Neural crest cell (in vitro differentiated cells): Measurements from ENCODE around the gene UBE2H. TPM values are rescaled to one million over a fixed set of nuclear protein-coding genes. Genes with fewer than 3 reads are reported as not detected.

Experiments used
- DNase-seq: peaks from one replicate; pipeline ENCODE4 v3.0.0; 2021; ENCODE audit warnings: low read depth, mixed read lengths, low spot score
- H3K27ac Mint-ChIP-seq: one replicate; pipeline ENCODE4 v1.8.0; 2021; ENCODE audit warnings: mild to moderate bottlenecking, mixed read lengths; ENCODE audit not compliant: unreplicated experiment
- H3K27me3 Mint-ChIP-seq: 2 replicates; pipeline ENCODE4 v1.8.0; 2021; ENCODE audit warnings: low read depth, mild to moderate bottlenecking, mixed read lengths
- H3K36me3 Mint-ChIP-seq: 2 replicates; pipeline ENCODE4 v1.8.0; 2021; ENCODE audit warnings: low read depth, mild to moderate bottlenecking, mixed read lengths
- H3K4me1 Mint-ChIP-seq: 2 replicates; pipeline ENCODE4 v1.8.0; 2021; ENCODE audit warnings: mixed read lengths
- H3K4me3 Mint-ChIP-seq: one replicate; pipeline ENCODE4 v1.8.0; 2021; ENCODE audit warnings: mild to moderate bottlenecking, mixed read lengths
- H3K9me3 Mint-ChIP-seq: 2 replicates; pipeline ENCODE4 v1.8.0; 2021; ENCODE audit warnings: mixed read lengths
- CTCF ChIP-seq: fragments of 200-600 bp; sonication (generic); conservative IDR thresholded peaks from 2 replicates; pipeline ENCODE4 v1.5.0; 2021; ENCODE audit warnings: antibody characterized with exemption, mild to moderate bottlenecking
- total RNA-seq: library from RNA; stranded (reverse); gene quantifications from 2 replicates; pipeline ENCODE4 v1.2.1, GENCODE V29; 2021

UBE2H gene
- total RNA-seq, 1 donor from 2014 or later, result 43.4 TPM

GRCh38 chr7:129926618-129927017, 26.1 kb downstream of the UBE2H start:
- no peaks in the 10 kb centered on the region for H3K27me3 Mint-ChIP-seq
- no peak for DNase-seq
- H3K4me3 Mint-ChIP-seq, result no peak overlapping the region
- peaks cover 2% of the 10 kb centered on the region for H3K36me3 Mint-ChIP-seq
- no peak overlapping the region for H3K27ac Mint-ChIP-seq
- TF ChIP-seq CTCF, result no peak
- no peaks in the 10 kb centered on the region for H3K9me3 Mint-ChIP-seq
- peaks cover 19% of the 10 kb centered on the region for H3K4me1 Mint-ChIP-seq

GRCh38 chr7:129925416-129926002, 27.3 kb downstream of the UBE2H start:
- Mint-ChIP-seq H3K4me1 (peaks cover 19% of the 10 kb centered on the region), H3K36me3 (peaks cover 2% of the 10 kb centered on the region), H3K27me3 (no peaks in the 10 kb centered on the region), H3K27ac (peak overlapping the region; percentile 64), H3K4me3 (peak overlapping the region; percentile 2), H3K9me3 (no peaks in the 10 kb centered on the region)
- TF ChIP-seq CTCF, result no peak
- DNase-seq, result no peak

- no peak overlapping the region for H3K27ac Mint-ChIP-seq
- H3K4me3 Mint-ChIP-seq, result no peak overlapping the region
- no peaks in the 10 kb centered on the region for H3K27me3 Mint-ChIP-seq
- no peaks in the 10 kb centered on the region for H3K9me3 Mint-ChIP-seq
- DNase-seq, result no peak
- H3K4me1 Mint-ChIP-seq, result peaks cover 21% of the 10 kb centered on the region
- no peak for TF ChIP-seq CTCF
- H3K36me3 Mint-ChIP-seq, result peaks cover 2% of the 10 kb centered on the region
Measured at GRCh38 chr7:129924602-129925001, 28.2 kb downstream of the UBE2H start.

GRCh38 chr7:129923709-129924108, 29.1 kb downstream of the UBE2H start:
- Mint-ChIP-seq H3K4me1 (peaks cover 26% of the 10 kb centered on the region), H3K27ac (no peak overlapping the region), H3K27me3 (no peaks in the 10 kb centered on the region), H3K4me3 (no peak overlapping the region), H3K36me3 (peaks cover 3% of the 10 kb centered on the region), H3K9me3 (no peaks in the 10 kb centered on the region)
- no peak for DNase-seq
- TF ChIP-seq CTCF, result no peak

DNA sequence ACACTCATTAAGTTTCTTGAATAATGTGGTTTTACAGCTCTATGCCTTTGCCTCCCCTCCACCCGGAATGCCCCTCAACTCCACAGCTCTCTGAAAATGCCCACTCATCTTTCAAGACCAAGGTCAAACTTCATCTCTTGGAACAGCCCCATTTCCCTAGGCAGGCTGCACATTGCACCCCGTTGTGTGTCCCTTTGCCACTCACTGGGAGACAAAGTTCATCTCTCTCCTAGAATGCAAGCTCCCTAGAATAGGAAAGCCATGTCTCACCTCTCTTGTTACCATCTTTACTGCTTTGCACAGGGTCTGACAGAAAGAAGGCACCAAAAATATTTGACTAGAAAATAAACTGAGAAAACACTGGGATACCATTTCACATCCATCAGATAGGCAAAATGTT, 33.3 kb downstream of the UBE2H start:
- H3K4me3 Mint-ChIP-seq, result no peak overlapping the region

More for the DNA sequence above, 33.3 kb downstream of the UBE2H start:
- no peaks in the 10 kb centered on the region for H3K9me3 Mint-ChIP-seq
- H3K27me3 Mint-ChIP-seq, result no peaks in the 10 kb centered on the region
- no peak for TF ChIP-seq CTCF
- peaks cover 38% of the 10 kb centered on the region for H3K4me1 Mint-ChIP-seq
- peaks cover 3% of the 10 kb centered on the region for H3K36me3 Mint-ChIP-seq
- no peak for DNase-seq
- no peak overlapping the region for H3K27ac Mint-ChIP-seq
